ENCODE measurements around the gene TTC32. TPM values are rescaled to one million over a fixed set of nuclear protein-coding genes. Genes with fewer than 3 reads are reported as not detected.

TTC32 gene
- total and polyA plus RNA-seq, 2 experiments from 2014 or later, result 4.6 to 17.0 TPM

DNA sequence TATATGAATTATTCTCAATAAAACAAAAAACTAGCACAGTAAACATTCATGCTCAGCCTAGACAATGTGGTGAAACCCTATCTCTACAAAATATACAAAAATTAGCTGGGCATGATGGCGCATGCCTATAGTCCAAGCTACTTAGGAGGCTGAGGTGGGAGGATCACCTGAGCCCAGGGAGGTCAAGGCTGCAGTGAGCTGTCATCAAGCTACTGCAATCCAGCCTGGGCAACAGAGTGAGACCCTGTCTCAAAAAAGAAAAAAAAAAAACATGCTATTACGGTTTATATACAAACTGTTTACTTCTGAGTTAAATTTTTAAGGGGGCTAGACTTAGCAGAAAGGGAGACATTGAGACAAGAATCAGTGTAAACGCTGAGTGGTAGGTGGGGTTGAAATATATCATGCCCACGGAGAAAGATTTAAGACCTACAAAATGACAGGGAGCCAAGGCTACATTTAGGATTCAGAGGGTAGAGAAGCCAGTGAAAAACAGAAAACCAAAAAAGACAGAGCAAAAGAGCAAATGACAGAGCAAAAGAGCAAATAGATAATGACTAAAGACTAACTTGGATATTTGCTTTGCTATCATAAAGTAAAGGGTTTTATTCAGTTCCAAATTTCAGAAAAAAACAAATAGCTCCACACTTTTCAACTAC is 7.5 kb downstream of the TTC32 start:
- Mint-ChIP-seq H3K27me3 (ENCODE audit: insufficient read depth, low read depth, poor library complexity) (no peaks in the 10 kb centered on the region), H3K4me1 (peaks cover 4% of the 10 kb centered on the region; the same call in 2 of the 3 replicates), H3K4me3 (no peak overlapping the region), H3K36me3 (ENCODE audit: low read depth) (no peaks in the 10 kb centered on the region), H3K9me3 (no peaks in the 10 kb centered on the region), H3K27ac (no peak overlapping the region)
- Histone ChIP-seq H3K4me1 (ENCODE audit: insufficient read depth) (no peaks in the 10 kb centered on the region), H2AFZ (no peak overlapping the region), H3F3A (replicated peaks; ENCODE audit: low read depth) (no peaks in the 10 kb centered on the region), H3K36me3 (ENCODE audit: insufficient read depth) (no peaks in the 10 kb centered on the region), H4K20me1 (replicated peaks; ENCODE audit: insufficient read depth) (peaks cover 5% of the 10 kb centered on the region), H3K79me2 (replicated peaks; ENCODE audit: insufficient read depth) (peaks cover 6% of the 10 kb centered on the region; the same call in 1 of the 2 replicates), H3K4me2 (no peak overlapping the region), H3K9me2 (ENCODE audit: insufficient read depth) (no peaks in the 10 kb centered on the region), H3K4me3 (no peak overlapping the region), H3K27ac (ENCODE audit: low read depth) (no peak overlapping the region), H3K27me3 (ENCODE audit: insufficient read depth) (no peaks in the 10 kb centered on the region)
- TF ChIP-seq, protein P1, sequence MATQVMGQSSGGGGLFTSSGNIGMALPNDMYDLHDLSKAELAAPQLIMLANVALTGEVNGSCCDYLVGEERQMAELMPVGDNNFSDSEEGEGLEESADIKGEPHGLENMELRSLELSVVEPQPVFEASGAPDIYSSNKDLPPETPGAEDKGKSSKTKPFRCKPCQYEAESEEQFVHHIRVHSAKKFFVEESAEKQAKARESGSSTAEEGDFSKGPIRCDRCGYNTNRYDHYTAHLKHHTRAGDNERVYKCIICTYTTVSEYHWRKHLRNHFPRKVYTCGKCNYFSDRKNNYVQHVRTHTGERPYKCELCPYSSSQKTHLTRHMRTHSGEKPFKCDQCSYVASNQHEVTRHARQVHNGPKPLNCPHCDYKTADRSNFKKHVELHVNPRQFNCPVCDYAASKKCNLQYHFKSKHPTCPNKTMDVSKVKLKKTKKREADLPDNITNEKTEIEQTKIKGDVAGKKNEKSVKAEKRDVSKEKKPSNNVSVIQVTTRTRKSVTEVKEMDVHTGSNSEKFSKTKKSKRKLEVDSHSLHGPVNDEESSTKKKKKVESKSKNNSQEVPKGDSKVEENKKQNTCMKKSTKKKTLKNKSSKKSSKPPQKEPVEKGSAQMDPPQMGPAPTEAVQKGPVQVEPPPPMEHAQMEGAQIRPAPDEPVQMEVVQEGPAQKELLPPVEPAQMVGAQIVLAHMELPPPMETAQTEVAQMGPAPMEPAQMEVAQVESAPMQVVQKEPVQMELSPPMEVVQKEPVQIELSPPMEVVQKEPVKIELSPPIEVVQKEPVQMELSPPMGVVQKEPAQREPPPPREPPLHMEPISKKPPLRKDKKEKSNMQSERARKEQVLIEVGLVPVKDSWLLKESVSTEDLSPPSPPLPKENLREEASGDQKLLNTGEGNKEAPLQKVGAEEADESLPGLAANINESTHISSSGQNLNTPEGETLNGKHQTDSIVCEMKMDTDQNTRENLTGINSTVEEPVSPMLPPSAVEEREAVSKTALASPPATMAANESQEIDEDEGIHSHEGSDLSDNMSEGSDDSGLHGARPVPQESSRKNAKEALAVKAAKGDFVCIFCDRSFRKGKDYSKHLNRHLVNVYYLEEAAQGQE (IDR thresholded peaks at IDR 0.05; ENCODE audit: unreplicated experiment), result no peak
- TF ChIP-seq JUNB (IDR thresholded peaks at IDR 0.05; ENCODE audit: unreplicated experiment) (no peak), NANOG (IDR thresholded peaks at IDR 0.05; ENCODE audit: borderline replicate concordance) (no peak), ZNF114 (CRISPR knock-in tag; IDR thresholded peaks at IDR 0.05) (no peak), EZH2 (IDR thresholded peaks at IDR 0.05; ENCODE audit: low read depth, unreplicated experiment) (no peak), POLR2AphosphoS5 (IDR thresholded peaks at IDR 0.05; ENCODE audit: low read depth) (no peak), EZH2phosphoT487 (IDR thresholded peaks at IDR 0.05; ENCODE audit: unreplicated experiment) (no peak)
- TF ChIP-seq, protein P2, sequence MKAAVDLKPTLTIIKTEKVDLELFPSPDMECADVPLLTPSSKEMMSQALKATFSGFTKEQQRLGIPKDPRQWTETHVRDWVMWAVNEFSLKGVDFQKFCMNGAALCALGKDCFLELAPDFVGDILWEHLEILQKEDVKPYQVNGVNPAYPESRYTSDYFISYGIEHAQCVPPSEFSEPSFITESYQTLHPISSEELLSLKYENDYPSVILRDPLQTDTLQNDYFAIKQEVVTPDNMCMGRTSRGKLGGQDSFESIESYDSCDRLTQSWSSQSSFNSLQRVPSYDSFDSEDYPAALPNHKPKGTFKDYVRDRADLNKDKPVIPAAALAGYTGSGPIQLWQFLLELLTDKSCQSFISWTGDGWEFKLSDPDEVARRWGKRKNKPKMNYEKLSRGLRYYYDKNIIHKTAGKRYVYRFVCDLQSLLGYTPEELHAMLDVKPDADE (IDR thresholded peaks at IDR 0.05), result no peak
- TF ChIP-seq, protein P3, sequence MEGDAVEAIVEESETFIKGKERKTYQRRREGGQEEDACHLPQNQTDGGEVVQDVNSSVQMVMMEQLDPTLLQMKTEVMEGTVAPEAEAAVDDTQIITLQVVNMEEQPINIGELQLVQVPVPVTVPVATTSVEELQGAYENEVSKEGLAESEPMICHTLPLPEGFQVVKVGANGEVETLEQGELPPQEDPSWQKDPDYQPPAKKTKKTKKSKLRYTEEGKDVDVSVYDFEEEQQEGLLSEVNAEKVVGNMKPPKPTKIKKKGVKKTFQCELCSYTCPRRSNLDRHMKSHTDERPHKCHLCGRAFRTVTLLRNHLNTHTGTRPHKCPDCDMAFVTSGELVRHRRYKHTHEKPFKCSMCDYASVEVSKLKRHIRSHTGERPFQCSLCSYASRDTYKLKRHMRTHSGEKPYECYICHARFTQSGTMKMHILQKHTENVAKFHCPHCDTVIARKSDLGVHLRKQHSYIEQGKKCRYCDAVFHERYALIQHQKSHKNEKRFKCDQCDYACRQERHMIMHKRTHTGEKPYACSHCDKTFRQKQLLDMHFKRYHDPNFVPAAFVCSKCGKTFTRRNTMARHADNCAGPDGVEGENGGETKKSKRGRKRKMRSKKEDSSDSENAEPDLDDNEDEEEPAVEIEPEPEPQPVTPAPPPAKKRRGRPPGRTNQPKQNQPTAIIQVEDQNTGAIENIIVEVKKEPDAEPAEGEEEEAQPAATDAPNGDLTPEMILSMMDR (conservative IDR thresholded peaks at IDR 0.05; ENCODE audit: low read depth in 2 of 2), result no peak
- ATAC-seq (no peak), DNase-seq (ENCODE audit: low spot score) (no peak)
